Keratinocyte (primary cell): ENCODE data around the gene UBL5.

Experiments used
- CTCF ChIP-seq, 3 experiments: IDR thresholded peaks in 1 of 3; conservative IDR thresholded peaks in 1 of 3; optimal IDR thresholded peaks in 1 of 3; 2 replicates in 2 of 3; 3 replicates in 1 of 3; pipeline versions ENCODE3 to v1.5.1; 2011; ENCODE audit warnings: low read length in 3 of 3, mild to moderate bottlenecking in 3 of 3, moderate library complexity in 2 of 3, control low read depth in 1 of 3, inconsistent platforms in 1 of 3; ENCODE audit not compliant: insufficient read depth in 2 of 3; ENCODE audit errors: extremely low read depth in 1 of 3
- EZH2 ChIP-seq: IDR thresholded peaks from one replicate; pipeline ENCODE4 v1.6.1; 2012; ENCODE audit warnings: inconsistent platforms, mild to moderate bottlenecking, low read length, moderate library complexity

GRCh38 chr19:9786342-9786741, 41.4 kb upstream of the UBL5 start:
- TF ChIP-seq CTCF (optimal IDR thresholded peaks at IDR 0.05 in 1 of 3, IDR thresholded peaks at IDR 0.05 in 1 of 3, conservative IDR thresholded peaks at IDR 0.05 in 1 of 3; ENCODE audit: extremely low read depth in 1 of 3, insufficient read depth in 2 of 3, low read length in 3 of 3) (no peak), EZH2 (no peak)
